Stimulated activated naive CD8-positive, alpha-beta T cell treated with anti-CD3 and anti-CD28 coated beads, Interleukin-15, amount 100 ng/mL, for 72 hours (primary cell): ENCODE data around the gene PRSS16.
"Not testable (repeated sequence)": the region's sequence is repeated elsewhere in the genome, so short reads cannot be mapped to it uniquely, and the experiment has no call there.

Source experiments
- ATAC-seq: fragments of 150-1000 bp; cut with Tn5 transposase; 2 replicates; pipeline ENCODE4 v1.10.0; 2021; ENCODE audit warnings: mild to moderate bottlenecking, moderate library complexity
- DNase-seq, 2 donors: peaks; one replicate each; pipeline ENCODE4 v3.0.0; 2021 to 2022
- H3K27ac Mint-ChIP-seq, 2 donors: one replicate each; pipeline ENCODE4 v1.8.0; 2022; ENCODE audit warnings: mild to moderate bottlenecking in 2 of 2, mixed read lengths in 2 of 2, moderate library complexity in 2 of 2
- H3K27me3 Mint-ChIP-seq: one replicate; pipeline ENCODE4 v1.8.0; 2022; ENCODE audit warnings: mixed read lengths
- H3K4me1 Mint-ChIP-seq: one replicate; pipeline ENCODE4 v1.8.0; 2022; ENCODE audit warnings: mild to moderate bottlenecking, mixed read lengths
- H3K4me3 Mint-ChIP-seq, 2 donors: one replicate each; pipeline ENCODE4 v1.8.0; 2022; ENCODE audit warnings: mild to moderate bottlenecking in 2 of 2, mixed read lengths in 2 of 2, moderate library complexity in 1 of 2
- H3K9me3 Mint-ChIP-seq, 2 donors: one replicate each; pipeline ENCODE4 v1.8.0; 2022; ENCODE audit warnings: mixed read lengths in 2 of 2

The PRSS16 gene

DNA sequence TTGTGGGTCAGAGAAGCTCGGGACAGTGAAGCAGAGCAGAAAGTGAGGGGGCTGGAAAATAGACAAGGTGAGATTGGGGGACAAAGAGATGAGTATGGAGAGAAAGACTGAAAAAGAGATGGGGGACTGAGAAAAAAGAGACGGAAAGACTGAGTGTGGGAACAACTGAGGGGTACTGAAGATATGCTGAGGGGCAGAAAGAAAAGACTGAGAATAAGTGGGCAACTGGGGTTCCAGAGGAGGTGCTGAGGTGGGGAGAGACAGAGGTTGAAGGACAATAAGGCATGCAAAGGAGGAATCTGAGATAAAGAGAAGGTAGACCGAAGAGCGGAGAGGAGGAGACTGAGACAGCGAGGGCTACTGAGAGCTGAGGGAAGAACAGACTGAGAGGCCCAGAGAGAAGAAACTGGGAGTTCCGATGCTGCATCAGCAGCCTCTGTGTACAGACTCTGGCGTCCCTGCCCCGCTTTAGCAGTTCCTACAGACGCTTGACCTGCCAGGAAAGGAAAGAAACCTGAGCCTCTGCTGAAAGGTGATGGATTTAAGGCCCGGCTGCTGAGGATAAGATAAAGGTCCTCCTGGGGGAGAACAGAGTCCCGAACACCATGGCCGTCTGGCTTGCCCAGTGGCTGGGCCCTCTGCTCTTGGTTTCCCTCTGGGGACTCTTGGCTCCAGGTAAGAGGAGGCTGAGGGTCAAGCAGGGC lies at the start of gene PRSS16:
TSS of gene PRSS16 (plus strand) at position 569 of the 704 bp plus-strand sequence. CDS start at position 606, 37 bp downstream.
- Mint-ChIP-seq H3K4me3 (no peak within 1 kb of the TSS), H3K27ac (no peak within 1 kb of the TSS), H3K27me3 (peaks cover 16% of the 10 kb centered on the region), H3K4me1 (peaks cover 8% of the 10 kb centered on the region), H3K9me3 (no peaks in the 10 kb centered on the region)
- DNase-seq: no peak
- ATAC-seq: no peak

GRCh38 chr6:27205375-27206278 lies 41.9 kb upstream of the PRSS16 start:
- H3K4me3 Mint-ChIP-seq: peak overlapping the region; percentile 69 to 74
- H3K4me1 Mint-ChIP-seq: peaks cover 21% of the 10 kb centered on the region
- peaks cover 44% of the 10 kb centered on the region for H3K27me3 Mint-ChIP-seq
- peak overlapping the region in 1 of 2 donors; percentile 19 for H3K27ac Mint-ChIP-seq
- peak; percentile 70 for ATAC-seq
- DNase-seq: peak; percentile 36 to 40
- no peaks in the 10 kb centered on the region for H3K9me3 Mint-ChIP-seq

DNA sequence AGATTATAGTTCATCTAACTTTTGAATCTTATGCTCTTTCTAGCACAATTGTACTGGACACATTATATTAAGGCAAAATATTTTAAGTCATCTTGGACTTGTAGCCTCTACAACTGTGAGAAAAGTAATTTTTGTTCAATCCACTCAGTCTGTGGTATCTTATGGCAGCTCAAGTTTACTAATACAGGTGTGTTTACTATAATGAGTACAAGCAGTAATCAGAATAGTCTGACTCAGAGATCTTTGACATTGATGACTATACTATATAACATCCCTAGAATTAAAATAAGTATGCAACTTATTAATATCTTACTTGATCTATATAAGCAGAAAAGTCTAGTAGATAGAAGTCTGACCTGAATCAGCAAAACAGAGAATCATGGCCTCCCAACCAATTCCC lies 40.7 kb upstream of the PRSS16 start:
- no peak for ATAC-seq
- Mint-ChIP-seq H3K4me3 (peak overlapping the region in 1 of 2 donors; percentile 74), H3K27me3 (peaks cover 56% of the 10 kb centered on the region), H3K4me1 (peaks cover 21% of the 10 kb centered on the region), H3K9me3 (no peaks in the 10 kb centered on the region), H3K27ac (no peak overlapping the region)
- no peak for DNase-seq

DNA sequence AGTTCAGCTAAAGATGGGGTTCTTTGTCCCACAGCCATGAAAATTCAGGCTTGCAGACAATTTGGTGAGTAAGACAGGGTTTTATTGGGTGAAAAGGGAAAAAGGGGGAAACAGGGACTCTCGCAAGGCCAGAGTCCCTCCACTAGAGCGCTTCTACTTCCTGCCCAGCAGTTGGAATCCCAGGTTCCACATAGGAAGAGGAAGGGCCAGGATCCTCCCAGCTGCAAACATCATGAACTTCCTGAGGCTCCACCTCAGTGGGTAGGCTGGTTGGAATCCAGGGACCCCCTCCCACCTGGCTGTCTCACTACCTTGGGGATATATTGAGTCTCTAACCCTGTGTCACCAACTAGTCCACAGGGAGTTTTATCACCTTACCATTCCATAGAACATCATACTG lies 39.5 kb upstream of the PRSS16 start:
- Mint-ChIP-seq H3K27ac (no peak overlapping the region), H3K4me3 (no peak overlapping the region), H3K4me1 (peaks cover 21% of the 10 kb centered on the region), H3K9me3 (no peaks in the 10 kb centered on the region), H3K27me3 (peaks cover 63% of the 10 kb centered on the region)
- ATAC-seq (no peak), DNase-seq (no peak)

- Mint-ChIP-seq H3K4me1 (peaks cover 25% of the 10 kb centered on the region), H3K4me3 (no peak overlapping the region), H3K9me3 (no peaks in the 10 kb centered on the region), H3K27me3 (peaks cover 66% of the 10 kb centered on the region), H3K27ac (no peak overlapping the region)
- DNase-seq (no peak), ATAC-seq (no peak)
Observed at GRCh38 chr6:27209196-27209595, 38.3 kb upstream of the PRSS16 start.

- Mint-ChIP-seq H3K9me3 (no peaks in the 10 kb centered on the region), H3K27me3 (peaks cover 66% of the 10 kb centered on the region), H3K27ac (peak overlapping the region in 1 of 2 donors; percentile 85), H3K4me1 (peaks cover 26% of the 10 kb centered on the region), H3K4me3 (no peak overlapping the region)
- DNase-seq (no peak), ATAC-seq (no peak)
Observed at GRCh38 chr6:27209659-27210269, 37.7 kb upstream of the PRSS16 start.

- not testable (repeated sequence) for H3K9me3 Mint-ChIP-seq, DNase-seq, ATAC-seq, H3K27ac Mint-ChIP-seq
- H3K4me3 Mint-ChIP-seq: peak overlapping the region; percentile 3 to 29
- H3K27me3 Mint-ChIP-seq: peaks cover 75% of the 10 kb centered on the region
- peaks cover 12% of the 10 kb centered on the region for H3K4me1 Mint-ChIP-seq
Observed at GRCh38 chr6:27213091-27213517, 34.4 kb upstream of the PRSS16 start.

DNA sequence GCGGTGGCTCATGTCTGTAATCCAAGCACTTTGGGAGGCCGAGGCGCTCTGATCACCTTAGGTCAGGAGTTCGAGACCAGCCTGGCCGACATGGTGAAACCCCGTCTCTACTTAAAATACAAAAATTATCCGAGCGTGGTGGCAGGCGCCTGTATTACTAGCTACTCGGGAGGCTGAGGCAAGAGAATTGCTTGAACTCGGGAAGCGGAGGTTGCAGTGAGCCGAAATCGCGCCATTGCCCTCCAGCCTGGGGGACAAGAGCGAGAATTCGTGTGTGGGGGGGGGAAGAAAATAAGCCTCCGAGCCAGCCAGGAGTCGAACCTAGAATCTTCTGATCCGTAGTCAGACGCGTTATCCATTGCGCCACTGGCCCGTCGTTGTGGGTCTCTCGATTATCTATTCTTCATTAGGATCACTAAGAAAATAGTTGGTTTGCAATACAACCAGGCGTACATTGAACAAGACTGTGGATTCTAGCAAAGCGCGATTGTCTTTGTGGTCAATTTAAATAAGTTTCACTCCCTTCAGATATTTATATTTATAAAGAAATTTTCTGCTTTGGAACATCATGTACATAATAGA lies 33.9 kb upstream of the PRSS16 start:
- Mint-ChIP-seq H3K27me3 (peaks cover 71% of the 10 kb centered on the region), H3K4me1 (peaks cover 12% of the 10 kb centered on the region), H3K4me3 (peak overlapping the region; percentile 52 to 81), H3K27ac (peak overlapping the region in 1 of 2 donors; percentile 67), H3K9me3 (peaks cover 5 to 7% of the 10 kb centered on the region in 2 donors)
- DNase-seq (no peak), ATAC-seq (no peak)

DNA sequence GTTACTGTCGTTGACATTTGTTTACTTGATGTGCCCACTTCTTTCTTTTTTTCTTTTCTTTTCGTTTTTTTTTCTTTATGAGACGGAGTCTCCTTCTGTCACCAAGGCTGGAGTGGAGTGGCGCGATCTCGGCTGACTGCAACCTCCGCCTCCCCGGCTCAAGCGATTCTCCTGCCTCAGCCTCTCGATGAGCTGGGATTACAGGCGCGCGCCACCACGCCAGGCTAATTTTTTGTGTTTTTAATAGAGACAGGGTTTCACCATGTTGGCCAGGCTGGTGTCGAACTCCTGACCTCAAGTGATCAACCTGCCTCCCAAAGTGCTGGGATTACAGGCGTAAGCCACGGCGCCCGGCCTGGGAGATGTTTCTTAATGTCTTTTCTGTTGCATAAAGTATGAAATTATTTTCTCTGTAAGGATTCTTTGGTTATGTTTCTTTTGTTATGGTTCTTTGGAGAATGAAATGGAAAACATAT lies 33.3 kb upstream of the PRSS16 start:
- Mint-ChIP-seq H3K4me3 (peak overlapping the region; percentile 81 to 86), H3K4me1 (peaks cover 12% of the 10 kb centered on the region), H3K9me3 (peaks cover 5 to 7% of the 10 kb centered on the region in 2 donors), H3K27ac (peak overlapping the region in 1 of 2 donors; percentile 72), H3K27me3 (peaks cover 71% of the 10 kb centered on the region)
- ATAC-seq: no peak
- DNase-seq: no peak

DNA sequence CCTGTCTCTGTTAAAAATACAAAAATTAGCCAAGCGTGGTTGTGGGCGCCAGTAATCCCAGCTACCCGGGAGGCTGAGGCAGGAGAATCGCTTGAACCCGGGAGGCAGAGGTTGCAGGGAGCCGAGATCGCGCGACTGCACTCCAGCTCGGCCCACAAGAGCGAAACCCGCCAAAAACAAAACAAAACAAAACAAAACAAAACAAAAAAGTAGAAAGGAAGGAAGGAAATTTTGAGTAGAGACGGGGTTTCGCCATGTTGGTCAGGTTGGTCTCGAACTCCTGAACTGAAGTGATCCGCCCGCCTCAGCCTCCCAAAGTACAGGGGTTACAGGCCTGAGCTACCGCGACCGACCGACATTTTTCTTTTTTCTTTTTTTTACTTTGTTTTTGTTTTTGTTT lies 30.6 kb upstream of the PRSS16 start:
- Mint-ChIP-seq H3K27ac (no peak overlapping the region), H3K27me3 (peaks cover 68% of the 10 kb centered on the region), H3K4me3 (no peak overlapping the region), H3K4me1 (peaks cover 12% of the 10 kb centered on the region), H3K9me3 (peaks cover 5 to 7% of the 10 kb centered on the region in 2 donors)
- ATAC-seq (no peak), DNase-seq (no peak)

DNA sequence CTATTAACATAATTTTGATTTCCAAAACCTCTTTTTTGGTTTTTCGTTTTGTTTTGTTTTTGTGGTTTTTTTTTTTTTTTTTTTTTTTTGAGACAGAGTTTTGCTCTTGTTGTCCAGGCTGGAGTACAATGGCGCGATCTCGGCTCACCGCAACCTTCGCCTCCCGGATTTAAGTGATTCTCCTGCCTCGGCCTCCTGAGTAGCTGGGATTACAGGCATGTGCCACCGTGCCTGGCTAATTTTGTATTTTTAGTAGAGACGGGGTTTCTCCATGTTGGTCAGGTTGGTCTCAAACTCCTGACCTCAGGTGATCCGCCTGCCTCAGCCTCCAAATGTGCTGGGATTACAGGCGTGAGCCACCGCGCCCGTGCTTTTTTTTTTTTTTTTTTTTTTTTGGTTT lies 24.5 kb upstream of the PRSS16 start:
- H3K4me3 Mint-ChIP-seq, H3K4me1 Mint-ChIP-seq, ATAC-seq, H3K9me3 Mint-ChIP-seq, DNase-seq, H3K27ac Mint-ChIP-seq: not testable (repeated sequence)
- H3K27me3 Mint-ChIP-seq: peaks cover 70% of the 10 kb centered on the region

DNA sequence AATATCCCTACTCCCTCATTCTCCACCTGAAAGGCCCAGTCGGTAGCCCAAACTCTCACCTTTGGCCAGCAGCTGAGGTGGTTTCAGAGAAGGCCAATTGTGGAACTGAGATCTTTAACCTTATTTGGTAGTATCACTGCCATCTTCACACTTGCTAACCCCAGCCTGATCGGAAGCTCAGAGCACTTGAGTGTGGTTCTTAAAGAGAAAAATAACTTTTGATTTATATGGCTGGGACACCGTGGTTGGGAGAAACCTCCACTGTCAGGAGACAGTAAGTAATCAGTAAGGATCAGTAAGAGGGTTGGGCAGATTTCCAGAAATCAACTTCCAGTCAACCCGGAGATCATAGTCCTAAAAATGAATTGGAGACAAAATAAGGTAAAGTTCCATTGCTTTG lies 22.8 kb upstream of the PRSS16 start:
- peaks cover 84% of the 10 kb centered on the region for H3K27me3 Mint-ChIP-seq
- no peaks in the 10 kb centered on the region for H3K9me3 Mint-ChIP-seq
- ATAC-seq (no peak), DNase-seq (no peak)
- H3K4me3 Mint-ChIP-seq: no peak overlapping the region
- H3K27ac Mint-ChIP-seq: no peak overlapping the region
- no peaks in the 10 kb centered on the region for H3K4me1 Mint-ChIP-seq

DNA sequence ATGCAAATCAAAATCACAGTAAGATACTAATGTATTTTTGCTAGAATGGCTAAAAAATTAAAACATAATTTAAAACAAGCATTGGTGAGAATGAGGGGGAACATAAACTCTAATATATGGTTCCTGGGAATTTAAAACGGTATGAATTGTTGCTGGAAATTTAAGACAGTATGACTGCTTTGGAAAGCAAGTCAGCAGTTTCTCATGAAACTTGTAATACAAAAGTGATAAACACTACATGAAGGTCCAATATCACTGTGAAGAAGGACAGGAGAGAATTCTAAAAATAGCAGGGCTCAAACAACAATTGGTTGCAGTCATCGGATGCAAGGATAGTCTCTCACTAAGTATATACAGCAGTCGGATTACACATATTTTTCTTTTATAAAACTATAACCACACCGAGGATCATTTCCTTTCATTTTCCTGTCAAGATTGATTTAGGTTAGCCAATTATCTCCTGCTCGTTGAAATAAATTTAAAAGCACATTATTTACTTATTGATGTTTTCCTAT lies 18.5 kb upstream of the PRSS16 start:
- no peak for ATAC-seq
- Mint-ChIP-seq H3K27me3 (peaks cover 84% of the 10 kb centered on the region), H3K4me1 (no peaks in the 10 kb centered on the region), H3K9me3 (peaks cover 0 to 4% of the 10 kb centered on the region in 2 donors), H3K27ac (no peak overlapping the region), H3K4me3 (no peak overlapping the region)
- no peak for DNase-seq

DNA sequence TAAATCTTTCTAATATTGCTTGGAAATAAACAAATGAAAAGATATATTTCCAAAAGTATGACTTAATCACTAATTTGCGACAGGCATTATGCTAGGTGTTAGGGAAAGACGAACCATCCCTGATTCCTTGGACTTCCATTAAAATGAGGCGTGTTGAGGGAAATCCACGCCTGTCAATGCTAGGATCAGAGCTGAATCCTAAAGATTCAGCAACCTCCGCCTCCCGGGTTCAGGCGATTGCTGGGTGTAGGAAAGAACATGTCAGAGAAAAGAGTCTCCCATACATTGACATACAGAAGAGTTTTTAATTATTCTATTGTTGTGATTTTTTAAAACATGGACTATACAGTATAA lies 16.8 kb upstream of the PRSS16 start:
- DNase-seq (no peak), ATAC-seq (no peak)
- Mint-ChIP-seq H3K4me1 (peaks cover 11% of the 10 kb centered on the region), H3K27ac (no peak overlapping the region), H3K4me3 (no peak overlapping the region), H3K9me3 (peaks cover 0 to 4% of the 10 kb centered on the region in 2 donors), H3K27me3 (peaks cover 83% of the 10 kb centered on the region)

- peaks cover 4 to 5% of the 10 kb centered on the region in 2 donors for H3K9me3 Mint-ChIP-seq
- H3K4me3 Mint-ChIP-seq: peak overlapping the region; percentile 63 to 67
- DNase-seq (no peak), ATAC-seq (no peak)
- H3K27me3 Mint-ChIP-seq: peaks cover 82% of the 10 kb centered on the region
- H3K27ac Mint-ChIP-seq: no peak overlapping the region
- H3K4me1 Mint-ChIP-seq: peaks cover 36% of the 10 kb centered on the region
Observed at GRCh38 chr6:27234576-27234975, 12.9 kb upstream of the PRSS16 start.
